Gastroesophageal sphincter (tissue), 4 donors: ENCODE data around the gene ZFR2. TPM values are rescaled to one million over a fixed set of nuclear protein-coding genes. Genes with fewer than 3 reads are reported as not detected.

ENCODE experiments used
- ATAC-seq: fragments of 150-250 bp; one replicate; pipeline ENCODE4 v1.9.1; 2016; ENCODE audit warnings: mild to moderate bottlenecking, moderate library complexity
- H3K27ac ChIP-seq, 4 donors: fragments of 200-600 bp; sonication (generic) in 3 of 4; 1 replicate in 3 of 4; 2 replicates in 1 of 4; pipeline ENCODE4 v1.5.1; 2016 to 2019
- H3K27me3 ChIP-seq: fragments of 200-600 bp; sonication (generic); one replicate; pipeline ENCODE4 v1.5.1; 2019
- H3K36me3 ChIP-seq, 2 donors: fragments of 200-600 bp; sonication (generic); one replicate each; pipeline ENCODE4 v1.5.1; 2019; ENCODE audit warnings: control low read depth in 1 of 2
- H3K4me1 ChIP-seq, 3 donors: fragments of 200-600 bp; sonication (generic); 1 replicate in 2 of 3; 2 replicates in 1 of 3; pipeline ENCODE4 v1.5.1; 2016 to 2019; ENCODE audit warnings: control low read depth in 2 of 3
- H3K4me3 ChIP-seq, 2 donors: fragments of 200-600 bp; sonication (generic); one replicate each; pipeline ENCODE4 v1.5.1; 2019; ENCODE audit warnings: mild to moderate bottlenecking in 1 of 2, moderate library complexity in 1 of 2
- H3K9me3 ChIP-seq, 3 donors: fragments of 200-600 bp; sonication (generic); one replicate each; pipeline ENCODE4 v1.5.1; 2017 to 2019; ENCODE audit warnings: control low read depth in 2 of 3
- EP300 ChIP-seq: sonication (generic); formaldehyde crosslinking; IDR thresholded peaks from one replicate; pipeline ENCODE4 v1.6.1; 2017; ENCODE audit warnings: antibody characterized with exemption, mild to moderate bottlenecking
- POLR2A ChIP-seq, 2 donors: fragments of 450-650 bp; IDR thresholded peaks; one replicate each; pipeline ENCODE4 v1.6.1; 2017; ENCODE audit warnings: antibody characterized with exemption in 2 of 2, mild to moderate bottlenecking in 2 of 2, moderate library complexity in 1 of 2
- POLR2AphosphoS5 ChIP-seq: sonication (generic); formaldehyde crosslinking; IDR thresholded peaks from one replicate; pipeline ENCODE4 v1.6.1; 2017; ENCODE audit warnings: antibody characterized with exemption
- WGBS, 2 donors: methylation state at CpG; one replicate each; pipeline ENCODE4 v1.1.5; 2018; ENCODE audit warnings: low coverage in 1 of 2; 5-methylcytosine and 5-hydroxymethylcytosine counted together
- total RNA-seq, 4 donors: library from RNA; depleted of rRNA; stranded (reverse); fragments of >200 nt; gene quantifications; one replicate each; pipeline ENCODE4 v1.1.0, GENCODE V29; 2016
- TF ChIP-seq, protein P1 (sequence below), 4 experiments: fragments of 200-600 bp in 2 of 4; fragments of 450-650 bp in 2 of 4; sonication (generic) in 1 of 4; IDR thresholded peaks; one replicate each; pipeline ENCODE4 v1.5.1; 2017 to 2019; ENCODE audit warnings: antibody characterized with exemption in 4 of 4, mild to moderate bottlenecking in 2 of 4, moderate library complexity in 2 of 4

Gene ZFR2
- total RNA-seq, 4 donors from 2014 or later, result 0.13 TPM; not detected in 3

DNA sequence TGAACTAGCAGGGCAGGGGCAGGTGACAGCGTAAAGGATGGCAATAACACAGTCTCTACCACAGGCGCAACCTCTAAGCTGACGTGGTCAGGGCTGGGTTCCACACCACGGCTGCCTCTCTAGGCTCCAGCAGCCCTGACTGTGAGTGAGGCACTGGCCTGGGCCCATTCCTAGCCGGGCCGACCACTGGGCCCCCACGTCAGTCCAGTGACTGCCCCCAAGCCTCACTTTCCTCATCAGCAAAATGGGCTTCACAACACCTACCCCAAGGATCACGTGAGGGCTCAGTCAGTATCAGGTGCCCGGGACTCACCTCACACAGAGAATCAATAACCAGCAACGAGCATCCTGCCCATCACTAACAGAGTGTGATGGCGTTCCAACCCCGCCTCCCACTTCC lies 5.2 kb downstream of the ZFR2 start:
- peaks cover 0 to under 1% (median 0%) of the 10 kb centered on the region in 3 donors for H3K9me3 ChIP-seq
- 47% methylated on average over 3 of the region's 12 CpGs; no CpG with 5 or more reads in 1 of the 2 donors for WGBS, 2 donors
- TF ChIP-seq EP300, result no peak
- TF ChIP-seq POLR2A (IDR thresholded peaks at IDR 0.05), result no peak
- TF ChIP-seq, protein P1, sequence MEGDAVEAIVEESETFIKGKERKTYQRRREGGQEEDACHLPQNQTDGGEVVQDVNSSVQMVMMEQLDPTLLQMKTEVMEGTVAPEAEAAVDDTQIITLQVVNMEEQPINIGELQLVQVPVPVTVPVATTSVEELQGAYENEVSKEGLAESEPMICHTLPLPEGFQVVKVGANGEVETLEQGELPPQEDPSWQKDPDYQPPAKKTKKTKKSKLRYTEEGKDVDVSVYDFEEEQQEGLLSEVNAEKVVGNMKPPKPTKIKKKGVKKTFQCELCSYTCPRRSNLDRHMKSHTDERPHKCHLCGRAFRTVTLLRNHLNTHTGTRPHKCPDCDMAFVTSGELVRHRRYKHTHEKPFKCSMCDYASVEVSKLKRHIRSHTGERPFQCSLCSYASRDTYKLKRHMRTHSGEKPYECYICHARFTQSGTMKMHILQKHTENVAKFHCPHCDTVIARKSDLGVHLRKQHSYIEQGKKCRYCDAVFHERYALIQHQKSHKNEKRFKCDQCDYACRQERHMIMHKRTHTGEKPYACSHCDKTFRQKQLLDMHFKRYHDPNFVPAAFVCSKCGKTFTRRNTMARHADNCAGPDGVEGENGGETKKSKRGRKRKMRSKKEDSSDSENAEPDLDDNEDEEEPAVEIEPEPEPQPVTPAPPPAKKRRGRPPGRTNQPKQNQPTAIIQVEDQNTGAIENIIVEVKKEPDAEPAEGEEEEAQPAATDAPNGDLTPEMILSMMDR (IDR thresholded peaks at IDR 0.05), result no peak
- TF ChIP-seq POLR2AphosphoS5, result no peak
- H3K4me1 ChIP-seq, result peaks cover 0 to 3% (median 2%) of the 10 kb centered on the region in 3 donors
- no peaks in the 10 kb centered on the region for H3K36me3 ChIP-seq
- peaks cover 24% of the 10 kb centered on the region for H3K27me3 ChIP-seq
- H3K4me3 ChIP-seq, result no peak overlapping the region
- H3K27ac ChIP-seq, result no peak overlapping the region
- ATAC-seq, result no peak

- WGBS, 2 donors, result 74 to 93% methylated on average over 10 to 11 of the region's 25 CpGs
Measured at GRCh38 chr19:3862826-3863500, 5.9 kb downstream of the ZFR2 start.

GRCh38 chr19:3860499-3860898 lies 8.3 kb downstream of the ZFR2 start:
- H3K4me3 ChIP-seq, result no peak overlapping the region

More at GRCh38 chr19:3862826-3863500, 5.9 kb downstream of the ZFR2 start:
- H3K9me3 ChIP-seq, result no peaks in the 10 kb centered on the region
- no peak overlapping the region for H3K4me3 ChIP-seq
- no peak overlapping the region for H3K27ac ChIP-seq
- TF ChIP-seq POLR2A (IDR thresholded peaks at IDR 0.05) (no peak), POLR2AphosphoS5 (no peak), EP300 (no peak)
- TF ChIP-seq, protein P1 (IDR thresholded peaks at IDR 0.05), result no peak
- H3K4me1 ChIP-seq, result no peaks in the 10 kb centered on the region
- no peak for ATAC-seq
- H3K36me3 ChIP-seq, result no peaks in the 10 kb centered on the region
- H3K27me3 ChIP-seq, result peaks cover 17% of the 10 kb centered on the region

GRCh38 chr19:3857449-3858003 lies 11.3 kb downstream of the ZFR2 start:
- Histone ChIP-seq H3K27ac (no peak overlapping the region), H3K4me1 (no peaks in the 10 kb centered on the region), H3K4me3 (no peak overlapping the region), H3K27me3 (no peaks in the 10 kb centered on the region), H3K36me3 (no peaks in the 10 kb centered on the region), H3K9me3 (peaks cover 0 to 10% (median 0%) of the 10 kb centered on the region in 3 donors)
- 67 to 80% methylated on average over 6 to 9 of the region's 12 CpGs for WGBS, 2 donors
- no peak for ATAC-seq
- TF ChIP-seq POLR2AphosphoS5, result no peak
- no peak for TF ChIP-seq POLR2A (IDR thresholded peaks at IDR 0.05)
- TF ChIP-seq EP300, result no peak
- TF ChIP-seq, protein P1 (IDR thresholded peaks at IDR 0.05), result no peak

More at GRCh38 chr19:3860499-3860898, 8.3 kb downstream of the ZFR2 start:
- 90 to 94% methylated on average over 6 to 7 of the region's 17 CpGs for WGBS, 2 donors
- no peaks in the 10 kb centered on the region for H3K9me3 ChIP-seq
- no peaks in the 10 kb centered on the region for H3K36me3 ChIP-seq
- no peak overlapping the region for H3K27ac ChIP-seq
- no peaks in the 10 kb centered on the region for H3K4me1 ChIP-seq
- TF ChIP-seq POLR2AphosphoS5 (no peak), POLR2A (IDR thresholded peaks at IDR 0.05) (no peak), EP300 (no peak)
- TF ChIP-seq, protein P1 (IDR thresholded peaks at IDR 0.05), result no peak
- ATAC-seq, result no peak
- no peaks in the 10 kb centered on the region for H3K27me3 ChIP-seq

DNA sequence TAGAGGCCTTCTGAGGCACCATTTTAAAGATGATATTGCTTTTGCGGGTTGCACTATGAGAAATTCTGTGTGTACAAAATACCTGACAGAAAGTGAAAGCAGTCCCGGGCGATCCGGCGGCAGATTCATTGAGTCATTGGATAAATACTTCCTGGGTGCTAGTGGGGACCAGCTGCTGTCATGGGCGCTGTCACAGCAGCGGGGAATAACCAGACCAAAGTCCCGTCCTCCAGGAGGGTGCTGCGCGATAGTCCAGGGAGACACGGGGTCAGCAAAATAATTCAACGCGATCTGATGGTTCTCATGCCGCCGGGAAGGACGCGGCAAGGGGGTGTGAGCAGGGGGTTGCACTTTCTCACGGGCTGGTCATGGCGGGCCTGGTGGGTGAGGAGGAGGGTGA lies 13.5 kb downstream of the ZFR2 start:
- TF ChIP-seq EP300 (no peak), POLR2AphosphoS5 (no peak), POLR2A (IDR thresholded peaks at IDR 0.05) (no peak)
- TF ChIP-seq, protein P1 (IDR thresholded peaks at IDR 0.05), result no peak
- Histone ChIP-seq H3K36me3 (no peaks in the 10 kb centered on the region), H3K27me3 (no peaks in the 10 kb centered on the region), H3K4me1 (no peaks in the 10 kb centered on the region), H3K9me3 (peaks cover 0 to 26% (median 3%) of the 10 kb centered on the region in 3 donors), H3K27ac (no peak overlapping the region), H3K4me3 (no peak overlapping the region)
- no peak for ATAC-seq
- 86% methylated on average over 17 of the region's 19 CpGs; no CpG with 5 or more reads in 1 of the 2 donors for WGBS, 2 donors
